CD4-positive, alpha-beta T cell treated with Interleukin-6 for 4 hours (primary cell): ENCODE results near the gene PUM1.

ENCODE experiments used
- DNase-seq: peaks from one replicate; pipeline ENCODE4 v3.0.0-alpha.2; 2020; ENCODE audit warnings: mixed read lengths

Gene PUM1

DNA sequence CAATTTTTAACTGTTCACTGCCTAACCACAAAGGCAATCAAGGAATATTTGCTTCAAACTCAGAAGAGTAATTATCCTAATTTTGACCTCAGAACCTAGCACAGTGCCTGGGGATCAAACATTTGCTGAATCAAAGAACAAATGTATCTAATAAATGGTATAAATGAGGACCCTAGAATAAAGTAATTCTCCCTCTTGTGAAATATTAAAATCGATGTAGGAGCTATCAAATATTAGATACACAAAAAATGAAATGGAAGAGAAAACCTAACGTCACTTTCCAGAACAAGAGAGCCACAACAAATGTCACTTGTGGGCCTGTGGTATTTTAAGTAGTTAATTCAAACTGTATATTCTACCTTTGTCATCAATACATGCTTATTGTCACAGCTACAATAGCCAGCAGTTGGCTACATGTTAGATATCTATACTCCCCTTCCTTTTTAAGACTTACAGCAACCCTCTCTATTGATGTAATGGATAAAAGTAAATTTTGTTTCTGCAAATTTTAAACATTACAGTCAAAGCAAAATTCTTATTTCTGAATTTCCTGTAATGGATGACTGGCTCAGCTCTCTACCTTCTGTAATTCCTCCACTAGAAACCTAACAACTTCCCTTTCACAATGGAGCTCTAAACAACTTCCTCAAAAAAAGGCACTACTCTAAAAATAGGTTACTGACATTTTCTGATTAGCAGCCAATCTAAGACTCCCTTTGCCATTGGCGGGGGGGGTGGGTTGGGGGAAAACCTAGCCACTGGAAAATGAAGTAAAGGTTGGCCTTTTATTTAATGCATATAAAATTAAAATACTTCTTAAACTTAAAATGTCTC lies 37.6 kb downstream of the PUM1 start:
- DNase-seq, result no peak

DNA sequence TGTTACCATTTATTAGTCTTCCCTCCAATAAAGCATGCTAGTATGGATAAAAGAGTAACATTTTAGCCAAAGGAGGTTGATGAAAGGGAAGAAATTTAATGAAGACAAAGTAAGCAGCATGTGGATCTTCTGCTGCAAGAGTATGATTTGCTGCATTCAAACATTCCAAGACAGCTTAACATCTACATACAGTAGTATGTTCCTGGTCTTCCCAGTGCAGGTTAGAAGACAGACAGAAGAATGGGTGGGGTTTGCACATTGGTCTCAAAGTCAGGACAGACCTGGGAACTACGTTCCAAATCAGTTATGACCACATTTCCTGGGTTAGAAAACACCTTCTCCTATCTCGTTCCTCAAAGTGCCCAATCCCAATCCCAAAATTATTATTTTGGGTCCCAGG lies 43.3 kb downstream of the PUM1 start:
- DNase-seq, result no peak

DNA sequence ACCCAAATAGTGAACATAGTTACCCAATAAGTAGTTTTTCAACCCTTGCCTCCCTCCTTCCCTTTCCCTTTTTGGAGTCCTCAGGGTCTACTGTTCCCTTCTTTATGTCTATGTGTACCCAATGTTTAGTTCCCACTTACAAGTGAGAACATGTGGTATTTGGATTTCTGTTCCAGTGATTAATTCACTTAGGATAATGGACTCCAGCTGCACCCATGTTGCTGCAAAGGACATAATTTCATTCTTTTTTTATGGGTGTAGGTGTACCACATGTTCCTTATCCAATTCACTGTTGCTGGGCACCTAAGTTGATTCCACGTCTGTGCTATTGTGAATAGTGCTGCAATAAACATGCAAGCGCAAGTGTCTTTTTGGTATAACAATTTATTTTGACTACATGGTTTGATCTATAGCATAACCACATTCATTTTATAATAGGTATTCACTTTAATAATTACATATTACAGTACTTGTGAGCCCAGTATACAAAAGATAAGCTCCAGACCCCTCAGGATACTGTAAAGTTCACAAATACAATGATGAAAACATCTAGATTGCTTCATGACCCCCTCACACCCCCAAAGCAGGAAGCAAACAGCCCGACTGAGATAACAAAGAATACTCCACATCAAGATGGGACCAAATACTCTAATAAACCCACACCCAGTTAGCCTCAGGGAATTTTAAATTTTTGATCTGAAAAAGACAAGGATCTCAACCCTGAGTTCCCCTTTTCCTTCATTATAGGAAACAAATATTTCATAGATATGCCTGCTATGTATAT lies 45.3 kb downstream of the PUM1 start:
- no peak for DNase-seq

DNA sequence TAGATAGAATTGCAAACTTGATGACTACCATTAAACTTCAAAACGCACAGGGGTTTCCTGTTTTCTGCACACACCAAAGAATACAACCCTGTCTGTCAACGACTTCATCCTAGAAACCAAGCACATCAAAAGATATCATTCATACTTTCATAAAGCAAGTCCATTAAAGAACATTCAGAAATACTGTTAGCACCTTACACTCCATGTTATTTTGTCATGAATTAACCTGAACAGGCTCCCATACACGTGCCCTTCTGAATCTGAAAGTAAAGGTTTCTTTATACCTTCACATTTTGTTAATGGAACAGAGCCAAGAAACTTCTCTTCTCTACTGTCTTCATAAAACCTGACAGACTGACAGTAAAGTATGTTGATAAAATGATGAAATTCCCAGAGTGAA lies 46.1 kb downstream of the PUM1 start:
- no peak for DNase-seq

DNA sequence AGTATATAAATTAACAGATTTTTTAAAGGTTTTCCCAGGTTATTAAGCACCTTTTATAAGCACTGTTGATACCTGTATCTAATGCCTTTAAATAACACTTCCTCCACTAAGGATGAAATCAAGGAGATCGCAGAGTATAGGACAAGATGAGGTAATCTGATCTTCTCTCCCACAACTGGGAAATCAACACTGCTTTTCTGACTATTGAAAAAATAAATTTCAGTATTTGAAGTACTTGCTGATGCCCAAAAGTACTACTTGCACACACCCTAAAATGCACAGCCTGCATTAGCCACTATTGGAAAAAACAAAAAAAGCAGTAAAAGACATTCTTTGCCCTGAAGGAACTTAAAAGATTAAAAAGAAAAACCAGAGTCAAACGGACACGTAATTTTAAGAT lies 48.6 kb downstream of the PUM1 start:
- DNase-seq, result no peak

DNA sequence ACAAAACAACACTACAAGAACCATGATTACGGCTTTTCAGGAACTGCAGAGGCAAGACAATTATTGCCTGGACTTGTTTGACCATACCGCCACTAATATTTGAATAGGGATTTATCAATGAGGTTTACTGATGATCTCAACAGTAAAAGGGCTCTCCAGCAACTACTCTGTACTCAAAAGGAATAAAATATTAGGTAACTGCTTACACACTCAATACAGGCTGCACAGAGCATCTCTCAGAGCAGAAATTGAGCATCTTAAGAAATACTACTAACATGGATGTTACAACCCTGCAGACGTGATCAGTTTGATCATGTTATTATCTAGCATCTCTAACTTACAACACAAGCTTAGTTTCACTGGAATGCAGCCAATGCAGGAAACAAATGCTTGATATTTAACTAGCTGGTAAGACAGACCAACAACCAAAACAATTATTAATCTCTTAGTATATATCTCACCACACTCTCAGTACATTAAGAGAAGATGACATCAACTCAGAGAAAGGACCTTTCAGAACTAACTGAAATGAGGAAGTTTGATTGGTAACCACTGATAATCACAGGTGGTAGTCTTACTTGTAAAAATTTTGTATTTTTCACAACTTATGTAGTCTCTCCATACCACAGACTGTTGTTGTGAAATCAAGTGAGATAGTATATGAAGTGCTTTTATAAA lies 52.2 kb downstream of the PUM1 start:
- DNase-seq, result no peak

DNA sequence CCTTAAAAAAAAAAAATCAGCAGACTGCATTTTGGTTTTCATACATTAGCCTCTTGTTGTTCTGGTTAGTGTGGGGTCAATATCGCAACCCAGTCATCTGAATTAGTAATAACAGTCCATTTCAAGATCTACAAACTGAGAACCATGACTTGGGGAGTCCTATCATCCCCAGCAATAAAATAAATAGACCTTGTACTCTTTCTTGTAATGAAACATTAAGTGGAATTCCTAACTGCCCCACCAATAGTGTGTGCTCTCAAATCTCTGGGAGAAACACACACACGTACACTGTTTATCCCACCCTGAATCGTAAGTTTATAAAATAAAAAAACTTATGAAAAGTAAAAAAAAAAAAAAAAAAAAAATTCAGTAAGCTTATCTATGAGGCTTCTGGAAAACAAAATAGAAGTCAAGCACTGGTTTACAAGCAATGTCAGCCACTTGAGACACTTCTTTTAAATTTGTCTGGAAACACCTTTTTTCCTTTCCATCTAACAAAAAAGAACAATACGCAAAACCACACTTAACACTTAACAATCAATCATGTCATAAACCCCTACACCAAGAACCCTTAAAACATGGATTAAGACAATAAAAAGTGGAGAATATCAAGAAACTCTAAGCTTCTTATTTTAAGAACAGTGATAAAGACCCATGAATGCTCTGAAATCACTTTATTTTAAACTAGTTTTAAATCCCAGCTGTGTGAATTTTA lies 53.1 kb downstream of the PUM1 start:
- no peak for DNase-seq

DNA sequence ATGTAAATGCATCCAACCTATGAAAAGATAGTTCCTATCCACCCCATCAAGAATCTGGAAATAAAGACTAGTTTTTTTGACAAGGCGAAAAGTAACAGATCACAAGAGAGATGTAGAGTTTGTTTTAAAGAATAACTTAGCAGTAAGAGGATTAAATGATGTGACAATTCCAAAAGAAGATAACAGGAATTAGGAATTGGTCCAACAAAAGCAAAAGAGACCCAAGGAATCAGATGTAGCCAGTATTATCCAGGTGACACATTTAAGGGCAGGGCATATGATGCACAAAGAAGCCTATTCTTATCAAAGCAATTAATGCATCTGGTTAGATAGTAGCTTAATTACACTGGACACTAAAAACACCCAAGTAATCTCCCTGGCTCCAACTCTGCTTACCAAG lies 53.8 kb downstream of the PUM1 start:
- DNase-seq, result no peak

DNA sequence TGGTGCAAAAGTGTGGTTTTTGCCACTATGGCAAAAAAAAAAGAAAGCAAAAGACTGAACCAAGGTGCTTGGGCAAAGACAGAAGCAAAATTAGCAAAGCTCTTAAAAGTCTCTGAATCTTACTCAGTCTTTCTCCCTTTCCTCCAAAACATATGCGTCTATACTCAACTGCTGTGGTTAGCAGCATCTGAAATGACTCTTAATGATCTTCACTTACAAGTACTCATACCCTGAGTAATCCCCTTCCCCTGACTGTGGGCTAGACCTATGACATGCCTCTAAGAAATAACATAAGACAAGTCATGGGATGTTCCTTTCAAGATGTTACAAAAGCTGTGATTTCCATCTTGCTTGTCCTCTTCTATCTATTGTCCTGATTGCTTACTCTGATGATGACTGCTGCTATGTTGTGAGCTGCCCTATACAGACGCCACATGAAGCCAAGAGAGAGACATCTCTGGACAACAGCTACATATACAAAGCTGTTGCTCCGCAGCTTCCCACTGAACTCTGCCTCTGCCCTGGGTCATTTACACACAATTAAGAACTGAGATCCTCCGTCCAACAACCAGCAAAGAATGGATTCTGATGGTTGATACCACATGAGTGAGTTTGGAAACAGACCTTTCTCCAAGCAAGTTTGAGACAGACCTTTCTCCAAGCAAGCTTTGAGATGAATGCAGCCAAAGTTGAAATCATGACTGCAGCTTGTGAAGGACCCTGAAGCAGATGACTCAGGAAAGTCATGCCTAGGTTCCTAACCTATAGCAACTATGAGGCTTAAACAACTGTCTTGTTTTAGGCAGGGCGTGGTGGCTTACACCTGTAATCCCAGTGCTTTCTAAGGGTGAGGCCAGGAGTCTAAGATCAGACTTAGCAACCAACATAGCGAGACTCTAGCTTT lies 55.2 kb downstream of the PUM1 start:
- peak; percentile 17 for DNase-seq

DNA sequence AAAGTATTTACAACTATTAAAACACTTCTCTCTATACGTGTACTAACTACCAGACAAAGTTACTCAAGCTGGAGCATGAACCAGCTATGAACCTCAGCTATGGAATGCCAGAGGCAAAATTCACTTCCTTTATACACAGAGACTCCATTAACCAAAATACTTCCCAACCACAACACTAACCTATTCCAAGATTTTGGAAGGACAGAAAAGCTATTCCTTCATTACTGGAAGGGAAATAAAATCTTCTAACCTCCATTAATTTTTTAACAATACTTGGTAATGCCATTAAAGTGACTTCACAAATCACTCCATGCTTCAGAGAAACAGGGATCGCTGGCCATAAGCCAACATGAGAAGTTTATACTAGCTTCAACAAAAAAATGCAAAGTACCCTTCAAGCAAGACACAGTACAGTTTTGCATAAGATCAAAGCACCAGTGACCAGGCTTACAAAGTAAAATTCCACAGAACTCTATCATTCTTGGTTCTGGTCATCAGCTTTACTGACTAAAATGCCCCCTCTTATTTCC lies 58.0 kb downstream of the PUM1 start:
- no peak for DNase-seq

DNA sequence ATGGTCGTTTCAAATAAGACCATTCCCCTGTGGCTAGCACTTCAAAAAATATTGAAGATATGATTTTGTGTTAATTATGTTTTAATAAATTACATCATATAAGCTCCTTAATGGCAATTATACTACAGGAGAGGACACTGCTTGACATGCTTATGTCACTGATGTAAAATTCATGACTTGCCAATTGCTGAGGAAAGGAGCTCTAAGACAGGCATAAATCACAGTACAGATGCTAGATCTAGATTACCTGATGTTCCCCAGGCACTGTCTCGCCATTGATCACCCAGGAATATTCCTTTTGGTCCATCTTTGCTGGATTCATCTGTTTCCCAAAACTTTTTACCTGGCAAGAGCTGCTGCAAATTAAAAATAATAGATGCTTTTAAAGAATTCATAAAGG lies 58.8 kb downstream of the PUM1 start:
- DNase-seq, result no peak

DNA sequence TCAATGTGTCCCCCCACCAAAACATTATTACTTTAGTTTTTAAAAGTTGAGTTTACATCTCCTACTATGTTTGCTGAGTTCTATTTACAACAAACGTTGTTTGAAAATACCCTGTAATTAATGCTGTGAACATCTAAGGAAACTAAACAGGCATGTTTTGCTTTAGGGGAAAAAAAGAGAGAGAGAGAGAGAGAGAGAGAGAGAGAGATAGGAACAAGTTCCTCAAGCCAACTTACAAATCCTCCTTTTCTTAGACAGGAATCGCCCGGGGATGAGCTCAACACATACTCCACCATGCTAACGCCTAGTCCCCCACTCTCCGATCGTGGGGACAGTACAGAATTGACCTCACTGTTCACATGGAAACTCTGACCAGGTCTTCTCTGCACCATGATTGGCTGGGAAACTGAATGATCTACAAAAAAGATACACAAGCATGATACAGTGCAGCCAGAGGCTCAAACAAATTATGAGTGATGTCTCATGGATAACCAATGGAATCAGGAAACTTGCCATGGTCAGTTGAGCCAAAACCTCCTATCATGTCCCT lies 59.8 kb downstream of the PUM1 start:
- no peak for DNase-seq

DNA sequence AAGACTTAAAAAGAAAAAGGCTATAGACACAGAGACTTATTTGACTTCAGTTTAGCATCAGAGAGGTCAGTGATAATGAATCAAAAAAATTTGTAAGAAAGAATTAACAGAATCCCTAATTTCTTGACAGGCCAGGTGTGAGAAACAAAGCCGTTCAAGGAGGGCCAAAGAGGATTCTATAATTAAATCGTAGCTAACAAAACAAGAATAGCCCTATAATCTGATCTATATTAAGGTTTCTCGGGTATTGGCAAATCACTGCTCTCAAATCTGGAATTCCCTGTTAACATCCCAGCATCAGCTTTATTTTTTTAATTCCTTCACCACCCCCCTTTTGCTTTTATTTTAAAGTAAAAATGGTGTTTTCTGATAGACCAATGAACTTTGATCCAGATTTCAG lies 60.3 kb downstream of the PUM1 start:
- DNase-seq, result no peak

DNA sequence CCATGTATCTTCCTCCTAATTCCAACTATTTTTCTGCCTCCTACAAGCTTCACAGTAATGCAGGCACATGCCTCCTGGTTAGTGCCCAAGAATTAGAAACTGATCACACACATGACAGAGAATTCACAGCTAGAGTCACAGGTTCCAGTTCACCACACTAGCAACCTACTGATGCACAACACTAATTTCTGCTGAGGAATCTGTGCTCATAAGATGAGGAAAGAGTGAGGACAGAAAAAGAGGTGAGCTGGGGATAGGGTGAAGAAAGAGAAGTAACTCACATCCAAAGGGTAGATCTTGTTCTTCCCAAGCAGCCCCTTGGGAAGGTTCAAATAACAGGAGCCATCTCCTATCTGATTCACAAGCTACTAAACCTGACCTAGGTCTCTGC lies 61.3 kb downstream of the PUM1 start:
- no peak for DNase-seq

DNA sequence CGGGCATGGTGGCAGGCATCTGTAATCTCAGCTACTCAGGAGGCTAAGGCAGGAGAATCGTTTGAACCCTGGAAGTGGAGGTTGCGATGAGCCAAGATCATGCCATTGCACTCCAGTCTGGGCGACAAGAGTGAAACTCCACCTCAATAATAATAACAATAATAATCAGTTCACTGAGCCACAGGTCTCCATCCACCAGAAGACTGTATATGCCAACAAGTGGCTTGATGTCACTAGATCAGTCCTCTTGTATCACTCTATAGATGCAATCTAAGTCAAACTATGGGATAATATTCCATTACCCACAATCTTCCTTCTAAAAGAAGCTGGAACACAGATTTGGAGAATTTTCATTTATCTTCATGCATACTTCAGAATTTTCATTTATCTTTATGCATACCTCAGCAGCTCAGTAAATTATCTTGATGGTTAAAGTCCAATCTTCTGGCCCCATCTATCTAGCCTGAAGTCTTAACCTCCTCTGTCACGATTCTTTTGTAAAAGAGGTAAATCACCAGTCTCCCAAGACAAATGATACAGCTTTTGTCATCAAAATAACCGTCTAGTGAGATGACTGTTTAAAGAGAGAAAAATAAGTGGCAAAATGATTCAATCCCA lies 61.8 kb downstream of the PUM1 start:
- no peak for DNase-seq

DNA sequence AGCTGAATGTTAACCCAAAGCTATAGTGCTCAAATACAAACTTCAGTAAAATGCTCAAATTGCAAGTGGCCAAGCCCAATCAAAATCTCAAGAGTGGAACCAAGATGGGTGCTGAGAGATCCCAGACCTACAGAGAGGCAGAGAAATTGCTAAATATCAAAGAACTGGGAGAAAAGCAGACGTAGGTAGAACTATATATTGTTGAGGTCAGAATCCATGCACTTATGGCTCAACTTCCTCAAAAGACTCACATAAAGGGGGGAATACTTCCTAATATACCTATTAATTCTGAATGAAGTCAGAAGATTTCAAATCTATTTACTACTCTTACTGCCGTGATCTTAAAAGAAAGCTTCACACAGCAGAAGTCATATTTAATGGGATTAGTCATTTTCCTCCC lies 65.2 kb downstream of the PUM1 start:
- DNase-seq, result no peak

DNA sequence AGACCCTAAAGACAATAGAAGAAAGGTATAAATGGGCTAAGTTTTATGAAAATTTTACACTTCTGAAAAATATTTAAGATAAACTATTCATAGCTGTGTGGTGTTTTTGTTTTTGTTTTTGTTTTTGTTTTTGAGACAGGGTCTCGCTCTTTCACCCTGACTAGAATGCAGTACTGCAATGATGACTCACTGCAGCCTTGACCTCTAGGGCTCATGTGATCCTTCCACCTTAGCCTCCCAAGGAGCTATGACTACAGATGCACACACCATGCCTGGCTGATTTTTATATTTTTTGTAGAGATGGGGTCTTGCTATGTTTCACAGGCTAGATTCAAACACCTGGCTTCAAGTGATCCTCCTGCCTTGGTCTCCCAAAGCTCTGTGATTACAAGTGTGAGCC lies 66.6 kb downstream of the PUM1 start:
- no peak for DNase-seq

DNA sequence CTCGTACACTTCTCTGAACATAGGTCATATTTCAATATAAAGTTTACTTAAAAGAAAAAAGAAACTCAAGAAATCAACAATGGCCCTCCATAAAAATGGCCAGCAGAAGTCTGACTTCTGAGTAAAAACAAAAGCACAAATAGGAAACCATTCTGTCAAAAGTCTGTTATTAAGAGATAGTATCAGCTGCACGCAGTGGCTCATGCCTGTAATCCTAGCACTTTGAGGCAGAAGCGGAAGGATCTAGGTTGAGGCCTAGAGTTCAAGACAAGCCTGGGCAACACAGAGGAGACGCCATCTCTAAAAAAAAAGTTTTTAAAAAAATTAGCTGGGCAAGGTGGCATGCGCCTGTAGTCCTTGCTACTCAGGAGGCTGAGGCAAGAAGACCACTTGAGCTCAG lies 67.3 kb downstream of the PUM1 start:
- DNase-seq, result no peak

DNA sequence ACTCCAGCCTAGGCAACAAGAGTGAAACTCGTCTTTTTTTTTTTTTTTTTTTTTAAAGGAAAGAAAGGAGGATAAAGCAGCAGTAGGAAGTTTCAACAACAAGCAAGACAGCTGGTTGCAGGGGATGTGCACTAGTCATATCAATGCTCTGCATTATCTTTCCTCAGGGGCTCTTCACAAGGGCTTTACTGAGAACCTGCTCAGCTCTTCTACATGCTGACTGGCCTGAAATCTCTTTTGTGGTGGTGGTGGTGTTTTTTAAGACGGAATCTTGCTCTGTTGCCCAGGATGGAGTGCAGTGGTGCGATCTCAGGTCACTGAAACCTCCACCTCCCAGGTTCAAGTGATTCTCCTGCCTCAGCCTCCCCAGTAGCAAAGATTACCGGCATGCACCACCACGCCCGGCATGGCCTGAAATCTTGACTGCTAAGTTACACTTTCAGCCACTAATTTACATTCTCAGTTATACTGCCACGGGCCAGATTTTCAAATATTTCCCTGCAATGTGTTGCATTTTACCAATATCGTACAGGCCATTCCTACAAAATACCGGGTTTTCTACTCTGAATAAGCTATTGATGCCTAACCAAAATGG lies 68.0 kb downstream of the PUM1 start:
- no peak for DNase-seq

DNA sequence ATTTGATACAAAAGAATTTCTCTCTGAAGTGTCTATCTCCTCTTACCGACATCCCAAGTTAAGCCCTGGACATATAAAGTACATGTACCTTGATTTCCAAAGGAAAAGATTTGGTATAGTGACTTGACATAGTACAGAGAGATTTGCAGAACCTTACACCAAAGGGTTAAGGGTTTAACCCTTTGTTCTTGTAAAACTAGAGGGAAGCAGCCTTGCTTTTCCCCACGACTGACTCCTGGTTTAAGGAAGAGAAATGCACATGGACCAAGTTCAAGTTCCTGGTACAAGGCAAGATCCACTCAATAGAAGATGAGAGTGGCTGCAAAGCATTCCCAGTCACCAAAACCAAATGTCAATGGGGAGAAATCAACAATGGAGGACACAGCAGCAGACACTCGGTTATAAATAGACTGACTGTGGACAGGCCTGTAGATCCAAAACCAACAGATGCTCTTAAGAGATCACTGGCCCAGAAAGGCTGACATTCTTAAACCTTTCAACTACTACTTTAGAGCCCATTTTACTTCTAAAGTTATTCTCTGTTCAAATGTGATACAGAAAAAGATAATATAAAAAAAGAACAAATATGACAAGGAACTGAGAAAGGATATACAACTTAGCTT lies 69.4 kb downstream of the PUM1 start:
- no peak for DNase-seq
